ENCODE results near the gene USP11.

DNA sequence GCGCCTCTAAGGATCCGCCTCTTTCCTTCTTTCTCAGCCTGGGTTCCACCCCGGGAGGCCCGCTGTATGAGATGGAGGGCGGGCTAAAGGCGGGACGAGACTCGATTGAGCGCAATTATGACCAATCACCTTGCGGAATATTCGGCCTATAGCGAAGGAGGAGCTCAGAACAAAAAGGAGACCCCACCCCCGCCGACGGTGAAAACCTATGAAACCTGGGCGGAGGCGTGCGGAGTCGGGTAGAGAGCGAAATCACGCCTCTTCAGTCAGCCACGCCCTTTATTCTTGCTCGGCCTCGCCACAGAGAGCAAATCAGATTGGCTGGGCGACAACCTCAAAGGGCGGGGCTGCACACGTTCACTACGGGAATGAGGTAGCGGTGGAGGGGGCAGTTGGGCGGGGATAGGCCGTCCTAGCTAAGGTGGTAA, 14.9 kb upstream of the USP11 start:
- TF ChIP-seq CTCF (IDR thresholded peaks at IDR 0.05) (no peak), POLR2A (IDR thresholded peaks at IDR 0.05) (peak in 1 of 2 donors; percentile 13)
